GM23338 (cell line): Measurements from ENCODE around the gene CCL24. TPM values are rescaled to one million over a fixed set of nuclear protein-coding genes. Genes with fewer than 3 reads are reported as not detected.
"Not testable (repeated sequence)": the region's sequence is repeated elsewhere in the genome, so short reads cannot be mapped to it uniquely, and the experiment has no call there.

Experiments used
- ATAC-seq: fragments of 200-7000 bp; cut with Tn5 transposase; 3 replicates; pipeline ENCODE4 v1.9.1; 2020
- DNase-seq: peaks from one replicate; pipeline ENCODE4 v3.0.0-alpha.2; 2015; ENCODE audit warnings: low spot score
- H2AFZ ChIP-seq: fragments of 200-600 bp; sonication (generic); 2 replicates; pipeline ENCODE4 v1.8.0; 2016; ENCODE audit warnings: antibody characterized with exemption, mild to moderate bottlenecking, moderate library complexity
- H3F3A ChIP-seq: fragments of 200-600 bp; sonication (generic); replicated peaks from 2 replicates; pipeline ENCODE4 v1.8.0; 2017; ENCODE audit warnings: antibody characterized with exemption, mixed run types, low read depth
- H3K27ac ChIP-seq: fragments of 200-600 bp; sonication (generic); 2 replicates; pipeline ENCODE4 v1.6.1; 2016; ENCODE audit warnings: low read depth
- H3K27me3 ChIP-seq: fragments of 200-600 bp; sonication (generic); 2 replicates; pipeline ENCODE4 v1.8.0; 2016; ENCODE audit warnings: mild to moderate bottlenecking, mixed run types, moderate library complexity; ENCODE audit not compliant: insufficient read depth
- H3K36me3 ChIP-seq: fragments of 200-600 bp; sonication (generic); 2 replicates; pipeline ENCODE4 v1.8.0; 2016; ENCODE audit warnings: mild to moderate bottlenecking; ENCODE audit not compliant: insufficient read depth
- H3K4me1 ChIP-seq: fragments of 200-600 bp; sonication (generic); 2 replicates; pipeline ENCODE4 v1.8.0; 2016; ENCODE audit warnings: mild to moderate bottlenecking, moderate library complexity; ENCODE audit not compliant: insufficient read depth
- H3K4me2 ChIP-seq: fragments of 200-600 bp; sonication (generic); 2 replicates; pipeline ENCODE4 v1.7.1; 2017; ENCODE audit warnings: mixed run types
- H3K4me3 ChIP-seq: fragments of 200-600 bp; sonication (generic); 2 replicates; pipeline ENCODE4 v1.6.1; 2016; ENCODE audit warnings: mixed run types
- H3K79me2 ChIP-seq: fragments of 200-600 bp; sonication (generic); replicated peaks from 2 replicates; pipeline ENCODE4 v1.8.0; 2017; ENCODE audit warnings: mild to moderate bottlenecking; ENCODE audit not compliant: insufficient read depth
- H3K9me2 ChIP-seq: fragments of 200-600 bp; sonication (generic); 2 replicates; pipeline ENCODE4 v1.8.0; 2017; ENCODE audit not compliant: insufficient read depth
- H4K20me1 ChIP-seq: fragments of 200-600 bp; sonication (generic); replicated peaks from 2 replicates; pipeline ENCODE4 v1.8.0; 2017; ENCODE audit warnings: mild to moderate bottlenecking; ENCODE audit not compliant: insufficient read depth
- H3K27ac Mint-ChIP-seq: 2 replicates; pipeline ENCODE4 v1.8.0; 2020; ENCODE audit warnings: inconsistent platforms, mild to moderate bottlenecking, moderate library complexity, mixed read lengths
- H3K27me3 Mint-ChIP-seq: 3 replicates; pipeline ENCODE4 v1.8.0; 2022; ENCODE audit warnings: low read depth, mild to moderate bottlenecking, moderate library complexity, mixed read lengths, inconsistent platforms; ENCODE audit not compliant: insufficient read depth, poor library complexity
- H3K36me3 Mint-ChIP-seq: 3 replicates; pipeline ENCODE4 v1.8.0; 2021; ENCODE audit warnings: low read depth, mild to moderate bottlenecking, inconsistent platforms, moderate library complexity, mixed read lengths
- H3K4me1 Mint-ChIP-seq: 3 replicates; pipeline ENCODE4 v1.8.0; 2020; ENCODE audit warnings: mild to moderate bottlenecking, inconsistent platforms, mixed read lengths
- H3K4me3 Mint-ChIP-seq: 3 replicates; pipeline ENCODE4 v1.8.0; 2021; ENCODE audit warnings: moderate library complexity, mild to moderate bottlenecking, inconsistent platforms, mixed read lengths
- H3K9me3 Mint-ChIP-seq: 3 replicates; pipeline ENCODE4 v1.8.0; 2020; ENCODE audit warnings: moderate library complexity, mild to moderate bottlenecking, inconsistent platforms, mixed read lengths
- CREB1 ChIP-seq: fragments of 250-450 bp; sonication (Bioruptor Pico); IDR thresholded peaks from 2 replicates; pipeline ENCODE4 v1.5.0; 2020; ENCODE audit warnings: low read depth, mild to moderate bottlenecking, moderate library complexity
- EZH2 ChIP-seq: fragments of 200-600 bp; sonication (generic); IDR thresholded peaks from one replicate; pipeline ENCODE4 v1.8.0; 2017; ENCODE audit warnings: antibody characterized with exemption, mild to moderate bottlenecking, low read depth; ENCODE audit not compliant: unreplicated experiment
- EZH2phosphoT487 ChIP-seq: fragments of 200-600 bp; sonication (generic); IDR thresholded peaks from one replicate; pipeline ENCODE4 v1.8.1; 2018; ENCODE audit warnings: antibody characterized with exemption; ENCODE audit not compliant: unreplicated experiment
- JUNB ChIP-seq: IDR thresholded peaks from one replicate; pipeline ENCODE4 v1.6.1; 2016; ENCODE audit warnings: antibody characterized with exemption; ENCODE audit not compliant: unreplicated experiment
- ZNF114 ChIP-seq: fragments of 250-450 bp; sonication (Bioruptor Pico); IDR thresholded peaks from 2 replicates; pipeline ENCODE4 v1.5.0; 2020; ENCODE audit warnings: mild to moderate bottlenecking, moderate library complexity
- polyA plus RNA-seq: library from polyadenylated mRNA; unstranded; fragments of >200 nt; fragmentation: Nextera tagmentation; extraction: Ambion mirVana; gene quantifications from 2 replicates; pipeline ENCODE4 v1.2.1, GENCODE V29; 2016
- total RNA-seq: library from RNA; depleted of rRNA; stranded (reverse); fragments of >200 nt; shearing (Covaris generic); gene quantifications from 2 replicates; pipeline ENCODE4 v1.2.3, GENCODE V29; 2014
- TF ChIP-seq, protein P1 (sequence below): IDR thresholded peaks from 2 replicates; pipeline ENCODE4 v1.6.1; 2016; ENCODE audit warnings: antibody characterized with exemption
- TF ChIP-seq, protein P2 (sequence below): fragments of 250-450 bp; sonication (Bioruptor Pico); IDR thresholded peaks from 2 replicates; pipeline ENCODE4 v1.5.0; 2020; ENCODE audit warnings: mild to moderate bottlenecking, moderate library complexity
- TF ChIP-seq, protein P3 (sequence below), 2 experiments: fragments of 200-600 bp in 1 of 2; sonication (generic) in 1 of 2; conservative IDR thresholded peaks; 2 replicates each; pipeline versions ENCODE4 v1.5.1 to v1.6.1; 2016 to 2017; ENCODE audit warnings: antibody characterized with exemption in 2 of 2, low read depth in 2 of 2, mild to moderate bottlenecking in 2 of 2, moderate library complexity in 1 of 2

Gene CCL24
- total and polyA plus RNA-seq, 2 experiments from 2014 or later: not detected

DNA sequence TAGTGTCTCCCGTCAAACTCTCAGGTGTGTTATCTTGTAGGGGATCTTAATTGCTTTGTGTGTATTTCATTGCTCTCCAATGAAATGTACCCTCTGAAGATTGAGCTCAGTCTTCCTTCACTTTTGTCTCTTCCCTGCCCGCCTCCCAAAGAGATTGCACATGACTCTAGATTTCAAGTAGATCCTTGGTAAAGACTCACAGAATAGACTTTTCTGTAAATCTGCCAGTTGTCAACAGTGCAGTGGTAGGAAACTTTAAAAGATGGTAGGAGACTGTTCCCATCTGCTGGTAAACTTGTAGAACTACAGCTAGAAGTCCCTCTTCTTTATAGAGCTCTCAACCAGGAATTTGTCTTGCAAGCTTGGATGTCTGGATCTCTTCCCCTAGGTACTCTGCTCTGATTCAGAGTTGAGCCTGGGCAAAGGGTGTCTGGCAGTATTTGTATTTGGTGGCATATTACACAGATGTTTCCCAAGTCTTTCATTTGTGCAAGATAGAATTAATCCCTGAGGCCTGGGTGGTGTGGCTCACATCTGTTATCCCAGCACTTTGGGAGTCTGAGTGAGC, 51.2 kb downstream of the CCL24 start:
- H3K36me3 ChIP-seq: no peaks in the 10 kb centered on the region
- Mint-ChIP-seq H3K27ac (no peak overlapping the region), H3K4me1 (no peaks in the 10 kb centered on the region; the same call in 2 of the 3 replicates), H3K36me3 (no peaks in the 10 kb centered on the region), H3K9me3 (0 out of 3 replicates have a peak, but pooled peaks cover 2% of the 10 kb centered on the region), H3K27me3 (peaks cover 2% of the 10 kb centered on the region), H3K4me3 (no peak overlapping the region)
- H3K27ac ChIP-seq: no peak overlapping the region
- H3K79me2 ChIP-seq: no peaks in the 10 kb centered on the region
- H3F3A ChIP-seq: no peaks in the 10 kb centered on the region
- TF ChIP-seq, protein P1, sequence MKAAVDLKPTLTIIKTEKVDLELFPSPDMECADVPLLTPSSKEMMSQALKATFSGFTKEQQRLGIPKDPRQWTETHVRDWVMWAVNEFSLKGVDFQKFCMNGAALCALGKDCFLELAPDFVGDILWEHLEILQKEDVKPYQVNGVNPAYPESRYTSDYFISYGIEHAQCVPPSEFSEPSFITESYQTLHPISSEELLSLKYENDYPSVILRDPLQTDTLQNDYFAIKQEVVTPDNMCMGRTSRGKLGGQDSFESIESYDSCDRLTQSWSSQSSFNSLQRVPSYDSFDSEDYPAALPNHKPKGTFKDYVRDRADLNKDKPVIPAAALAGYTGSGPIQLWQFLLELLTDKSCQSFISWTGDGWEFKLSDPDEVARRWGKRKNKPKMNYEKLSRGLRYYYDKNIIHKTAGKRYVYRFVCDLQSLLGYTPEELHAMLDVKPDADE: no peak
- TF ChIP-seq, protein P2, sequence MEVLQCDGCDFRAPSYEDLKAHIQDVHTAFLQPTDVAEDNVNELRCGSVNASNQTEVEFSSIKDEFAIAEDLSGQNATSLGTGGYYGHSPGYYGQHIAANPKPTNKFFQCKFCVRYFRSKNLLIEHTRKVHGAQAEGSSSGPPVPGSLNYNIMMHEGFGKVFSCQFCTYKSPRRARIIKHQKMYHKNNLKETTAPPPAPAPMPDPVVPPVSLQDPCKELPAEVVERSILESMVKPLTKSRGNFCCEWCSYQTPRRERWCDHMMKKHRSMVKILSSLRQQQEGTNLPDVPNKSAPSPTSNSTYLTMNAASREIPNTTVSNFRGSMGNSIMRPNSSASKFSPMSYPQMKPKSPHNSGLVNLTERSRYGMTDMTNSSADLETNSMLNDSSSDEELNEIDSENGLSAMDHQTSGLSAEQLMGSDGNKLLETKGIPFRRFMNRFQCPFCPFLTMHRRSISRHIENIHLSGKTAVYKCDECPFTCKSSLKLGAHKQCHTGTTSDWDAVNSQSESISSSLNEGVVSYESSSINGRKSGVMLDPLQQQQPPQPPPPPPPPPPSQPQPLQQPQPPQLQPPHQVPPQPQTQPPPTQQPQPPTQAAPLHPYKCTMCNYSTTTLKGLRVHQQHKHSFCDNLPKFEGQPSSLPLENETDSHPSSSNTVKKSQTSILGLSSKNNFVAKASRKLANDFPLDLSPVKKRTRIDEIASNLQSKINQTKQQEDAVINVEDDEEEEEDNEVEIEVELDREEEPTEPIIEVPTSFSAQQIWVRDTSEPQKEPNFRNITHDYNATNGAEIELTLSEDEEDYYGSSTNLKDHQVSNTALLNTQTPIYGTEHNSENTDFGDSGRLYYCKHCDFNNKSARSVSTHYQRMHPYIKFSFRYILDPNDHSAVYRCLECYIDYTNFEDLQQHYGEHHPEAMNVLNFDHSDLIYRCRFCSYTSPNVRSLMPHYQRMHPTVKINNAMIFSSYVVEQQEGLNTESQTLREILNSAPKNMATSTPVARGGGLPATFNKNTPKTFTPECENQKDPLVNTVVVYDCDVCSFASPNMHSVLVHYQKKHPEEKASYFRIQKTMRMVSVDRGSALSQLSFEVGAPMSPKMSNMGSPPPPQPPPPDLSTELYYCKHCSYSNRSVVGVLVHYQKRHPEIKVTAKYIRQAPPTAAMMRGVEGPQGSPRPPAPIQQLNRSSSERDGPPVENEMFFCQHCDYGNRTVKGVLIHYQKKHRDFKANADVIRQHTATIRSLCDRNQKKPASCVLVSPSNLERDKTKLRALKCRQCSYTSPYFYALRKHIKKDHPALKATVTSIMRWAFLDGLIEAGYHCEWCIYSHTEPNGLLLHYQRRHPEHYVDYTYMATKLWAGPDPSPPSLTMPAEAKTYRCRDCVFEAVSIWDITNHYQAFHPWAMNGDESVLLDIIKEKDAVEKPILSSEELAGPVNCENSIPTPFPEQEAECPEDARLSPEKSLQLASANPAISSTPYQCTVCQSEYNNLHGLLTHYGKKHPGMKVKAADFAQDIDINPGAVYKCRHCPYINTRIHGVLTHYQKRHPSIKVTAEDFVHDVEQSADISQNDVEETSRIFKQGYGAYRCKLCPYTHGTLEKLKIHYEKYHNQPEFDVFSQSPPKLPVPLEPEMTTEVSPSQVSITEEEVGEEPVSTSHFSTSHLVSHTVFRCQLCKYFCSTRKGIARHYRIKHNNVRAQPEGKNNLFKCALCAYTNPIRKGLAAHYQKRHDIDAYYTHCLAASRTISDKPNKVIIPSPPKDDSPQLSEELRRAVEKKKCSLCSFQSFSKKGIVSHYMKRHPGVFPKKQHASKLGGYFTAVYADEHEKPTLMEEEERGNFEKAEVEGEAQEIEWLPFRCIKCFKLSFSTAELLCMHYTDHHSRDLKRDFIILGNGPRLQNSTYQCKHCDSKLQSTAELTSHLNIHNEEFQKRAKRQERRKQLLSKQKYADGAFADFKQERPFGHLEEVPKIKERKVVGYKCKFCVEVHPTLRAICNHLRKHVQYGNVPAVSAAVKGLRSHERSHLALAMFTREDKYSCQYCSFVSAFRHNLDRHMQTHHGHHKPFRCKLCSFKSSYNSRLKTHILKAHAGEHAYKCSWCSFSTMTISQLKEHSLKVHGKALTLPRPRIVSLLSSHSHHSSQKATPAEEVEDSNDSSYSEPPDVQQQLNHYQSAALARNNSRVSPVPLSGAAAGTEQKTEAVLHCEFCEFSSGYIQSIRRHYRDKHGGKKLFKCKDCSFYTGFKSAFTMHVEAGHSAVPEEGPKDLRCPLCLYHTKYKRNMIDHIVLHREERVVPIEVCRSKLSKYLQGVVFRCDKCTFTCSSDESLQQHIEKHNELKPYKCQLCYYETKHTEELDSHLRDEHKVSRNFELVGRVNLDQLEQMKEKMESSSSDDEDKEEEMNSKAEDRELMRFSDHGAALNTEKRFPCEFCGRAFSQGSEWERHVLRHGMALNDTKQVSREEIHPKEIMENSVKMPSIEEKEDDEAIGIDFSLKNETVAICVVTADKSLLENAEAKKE (CRISPR knock-in tag): no peak
- TF ChIP-seq ZNF114 (CRISPR knock-in tag) (no peak), CREB1 (no peak), EZH2phosphoT487 (no peak), EZH2 (no peak), JUNB (no peak)
- TF ChIP-seq, protein P3, sequence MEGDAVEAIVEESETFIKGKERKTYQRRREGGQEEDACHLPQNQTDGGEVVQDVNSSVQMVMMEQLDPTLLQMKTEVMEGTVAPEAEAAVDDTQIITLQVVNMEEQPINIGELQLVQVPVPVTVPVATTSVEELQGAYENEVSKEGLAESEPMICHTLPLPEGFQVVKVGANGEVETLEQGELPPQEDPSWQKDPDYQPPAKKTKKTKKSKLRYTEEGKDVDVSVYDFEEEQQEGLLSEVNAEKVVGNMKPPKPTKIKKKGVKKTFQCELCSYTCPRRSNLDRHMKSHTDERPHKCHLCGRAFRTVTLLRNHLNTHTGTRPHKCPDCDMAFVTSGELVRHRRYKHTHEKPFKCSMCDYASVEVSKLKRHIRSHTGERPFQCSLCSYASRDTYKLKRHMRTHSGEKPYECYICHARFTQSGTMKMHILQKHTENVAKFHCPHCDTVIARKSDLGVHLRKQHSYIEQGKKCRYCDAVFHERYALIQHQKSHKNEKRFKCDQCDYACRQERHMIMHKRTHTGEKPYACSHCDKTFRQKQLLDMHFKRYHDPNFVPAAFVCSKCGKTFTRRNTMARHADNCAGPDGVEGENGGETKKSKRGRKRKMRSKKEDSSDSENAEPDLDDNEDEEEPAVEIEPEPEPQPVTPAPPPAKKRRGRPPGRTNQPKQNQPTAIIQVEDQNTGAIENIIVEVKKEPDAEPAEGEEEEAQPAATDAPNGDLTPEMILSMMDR (conservative IDR thresholded peaks at IDR 0.05; ENCODE audit: low read depth in 2 of 2): peak; percentile 74 to 77
- H3K4me3 ChIP-seq: no peak overlapping the region
- H3K9me2 ChIP-seq: no peaks in the 10 kb centered on the region
- H3K27me3 ChIP-seq: no peaks in the 10 kb centered on the region
- ATAC-seq (peak; percentile 94), DNase-seq (peak; percentile 88)
- H4K20me1 ChIP-seq: no peaks in the 10 kb centered on the region
- no peaks in the 10 kb centered on the region for H3K4me1 ChIP-seq
- no peak overlapping the region for H2AFZ ChIP-seq
- no peak overlapping the region for H3K4me2 ChIP-seq

DNA sequence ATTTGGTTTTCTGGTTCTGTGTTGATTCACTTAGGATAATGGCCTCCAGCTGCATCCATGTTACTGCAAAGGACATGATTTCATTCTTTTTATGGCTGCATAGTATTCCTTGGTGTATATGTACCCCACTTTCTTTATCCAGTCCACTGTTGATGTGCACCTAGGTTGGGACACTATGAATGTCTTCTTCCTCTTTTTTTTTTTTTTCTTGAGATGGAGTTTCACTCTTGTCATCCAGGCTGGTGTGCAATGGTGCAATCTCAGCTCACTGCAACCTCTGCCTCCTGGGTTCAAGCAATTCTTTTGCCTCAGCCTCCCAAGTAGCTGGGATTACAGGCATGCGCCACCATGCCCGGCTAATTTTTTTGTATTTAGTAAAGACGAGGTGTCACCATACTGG, 51.8 kb downstream of the CCL24 start:
- not testable (repeated sequence) for H3K4me1 ChIP-seq, H3K36me3 ChIP-seq, H3K79me2 ChIP-seq, H3K4me3 Mint-ChIP-seq, H3K9me2 ChIP-seq, H3K27ac Mint-ChIP-seq, H3K9me3 Mint-ChIP-seq, H3K4me3 ChIP-seq, H3K27ac ChIP-seq, H3K27me3 ChIP-seq, H2AFZ ChIP-seq, H3K27me3 Mint-ChIP-seq, H3F3A ChIP-seq, H3K4me1 Mint-ChIP-seq, H3K4me2 ChIP-seq, H4K20me1 ChIP-seq, ATAC-seq, DNase-seq, H3K36me3 Mint-ChIP-seq
